ENCODE data around the gene TASOR.

DNA sequence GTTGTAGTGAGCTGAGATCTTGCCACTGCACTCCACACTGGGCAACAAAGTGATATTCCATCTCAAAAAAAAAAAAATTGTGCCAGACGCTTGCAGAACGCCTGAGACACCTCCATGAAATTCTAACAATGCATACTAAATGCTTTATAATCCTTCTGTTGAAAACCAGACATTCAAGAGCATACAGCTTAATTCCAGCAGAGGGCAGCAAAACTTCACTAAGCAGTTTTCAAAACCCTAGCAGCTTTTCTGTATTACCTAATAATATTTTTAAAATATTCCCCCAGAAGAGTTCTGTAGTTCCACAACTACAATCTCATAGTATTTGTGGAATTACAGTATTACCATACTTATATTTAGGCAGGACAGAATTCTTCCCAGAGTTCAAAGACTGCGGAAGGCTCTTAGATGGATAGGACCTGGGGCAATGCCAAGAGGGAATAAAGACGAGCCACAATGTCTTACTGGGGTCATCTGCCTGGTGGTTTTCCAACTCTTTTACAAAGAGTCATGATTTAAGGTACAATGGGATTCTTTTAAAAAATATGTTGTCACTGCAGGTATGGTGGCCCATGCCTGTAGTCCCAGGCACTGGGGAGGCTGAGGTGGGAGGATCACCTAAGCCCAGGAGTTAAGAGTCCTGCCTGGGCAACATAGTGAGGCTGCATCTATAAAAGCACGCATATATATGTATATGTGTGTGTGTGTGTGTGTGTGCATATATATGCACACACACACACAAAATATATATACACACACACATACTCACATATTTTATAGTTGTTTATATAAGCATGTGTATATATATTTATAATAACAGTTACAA is 19.6 kb upstream of the TASOR start:
- TF ChIP-seq POLR2AphosphoS5 (IDR thresholded peaks at IDR 0.05), result no peak
- TF ChIP-seq CTCF (IDR thresholded peaks at IDR 0.05 in 8 of 11, conservative IDR thresholded peaks at IDR 0.05 in 3 of 11), result peak; percentile 76 to 90 (median 84)

All from spleen (tissue), 7 donors.